Ishikawa (cell line): ENCODE results near the gene NCOA5.

ENCODE experiments used
- CEBPB ChIP-seq: IDR thresholded peaks from 2 replicates; pipeline ENCODE4 v1.6.1; 2012
- NFIC ChIP-seq: IDR thresholded peaks from 2 replicates; pipeline ENCODE4 v1.6.1; 2012
- REST ChIP-seq: IDR thresholded peaks from 2 replicates; pipeline ENCODE4 v1.6.1; 2012; ENCODE audit warnings: low read depth, mild to moderate bottlenecking

GRCh38 chr20:46126440-46127056, 36.8 kb upstream of the NCOA5 start:
- TF ChIP-seq REST (no peak), NFIC (no peak), CEBPB (no peak)
